HG03159 (cell line): Measurements from ENCODE around the gene AGBL4.

ENCODE experiments used
- ATAC-seq: cut with Tn5 transposase; IDR thresholded peaks from one replicate; pipeline ENCODE4 v1.9.1; 2021; ENCODE audit warnings: mild to moderate bottlenecking, moderate library complexity; ENCODE audit not compliant: unreplicated experiment

AGBL4 gene

DNA sequence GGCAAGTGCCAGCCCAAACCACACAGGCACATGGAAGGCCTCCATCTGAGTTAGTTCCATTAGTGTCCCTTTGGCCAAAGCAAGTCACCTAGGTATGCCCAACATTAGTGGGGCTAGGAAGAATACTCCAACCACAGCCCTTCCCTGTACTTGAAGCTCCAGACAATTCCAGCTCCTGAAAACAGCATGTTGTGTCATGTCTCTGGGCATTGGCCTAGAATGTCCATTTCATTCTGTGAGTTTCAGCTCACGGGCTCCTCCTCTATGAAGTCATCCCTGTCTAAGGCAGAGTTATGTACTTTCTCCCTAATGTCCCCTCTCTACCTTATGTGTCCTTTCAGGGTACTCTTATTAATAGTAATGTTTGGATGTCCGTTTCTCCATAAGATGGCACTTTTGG, 1455.3 kb downstream of the AGBL4 start:
- no peak for ATAC-seq

DNA sequence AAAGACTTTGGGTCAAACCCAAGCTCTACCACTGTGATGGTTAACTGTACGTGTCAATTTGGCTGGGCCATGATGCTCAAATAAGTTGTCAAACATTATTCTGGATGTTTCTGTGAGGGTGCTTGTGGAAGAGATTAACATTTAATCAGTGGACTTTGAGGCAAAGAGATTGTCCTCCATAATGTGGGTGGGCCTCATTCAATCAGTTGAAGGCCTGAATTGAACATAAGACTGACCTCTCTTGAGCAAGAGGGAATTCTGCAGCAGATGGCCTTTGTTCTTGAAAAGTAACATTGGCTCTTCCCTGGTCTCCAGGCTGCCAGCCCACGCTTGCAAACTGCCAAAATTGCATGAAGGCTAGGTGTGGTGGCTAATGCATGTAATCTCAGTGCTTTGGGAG, 1457.3 kb downstream of the AGBL4 start:
- no peak for ATAC-seq

DNA sequence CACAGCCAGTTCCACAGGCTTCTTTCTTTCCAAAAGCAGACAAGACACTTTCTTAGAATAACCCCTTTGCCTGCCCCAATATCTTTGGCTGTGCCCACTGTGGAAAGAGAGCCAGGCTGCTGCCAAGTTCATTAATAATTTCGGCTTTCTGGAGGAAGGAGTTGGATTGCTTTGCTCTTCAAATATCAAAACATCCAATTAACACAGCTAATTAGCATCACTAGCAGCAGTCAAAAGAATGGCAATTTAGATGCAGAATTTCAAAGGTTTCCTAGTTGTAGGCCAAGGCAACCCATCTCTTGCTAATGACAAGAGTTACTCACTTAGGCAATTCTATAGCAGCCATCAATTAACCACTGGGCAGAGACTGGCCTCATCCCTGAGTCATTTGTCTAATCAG, 1460.7 kb downstream of the AGBL4 start:
- no peak for ATAC-seq

DNA sequence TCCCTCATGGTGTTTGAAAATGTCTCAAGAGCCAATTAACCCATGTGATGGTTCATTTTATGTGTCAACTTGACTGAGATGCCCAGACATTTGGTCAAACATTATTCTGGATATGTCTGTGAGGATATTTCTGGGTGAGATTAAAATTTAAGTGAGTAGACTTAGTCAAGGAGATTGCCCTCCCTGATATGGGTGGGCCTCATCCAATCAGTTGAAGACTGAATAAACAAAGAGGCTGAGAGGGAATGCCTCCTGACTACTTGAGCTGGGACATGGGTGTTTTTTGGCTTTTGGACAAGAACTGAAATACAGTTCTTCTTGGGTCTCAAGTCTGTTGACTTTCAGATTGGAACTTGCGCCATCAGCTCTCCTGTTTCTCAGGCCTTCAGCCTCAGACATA, 1462.3 kb downstream of the AGBL4 start:
- no peak for ATAC-seq

DNA sequence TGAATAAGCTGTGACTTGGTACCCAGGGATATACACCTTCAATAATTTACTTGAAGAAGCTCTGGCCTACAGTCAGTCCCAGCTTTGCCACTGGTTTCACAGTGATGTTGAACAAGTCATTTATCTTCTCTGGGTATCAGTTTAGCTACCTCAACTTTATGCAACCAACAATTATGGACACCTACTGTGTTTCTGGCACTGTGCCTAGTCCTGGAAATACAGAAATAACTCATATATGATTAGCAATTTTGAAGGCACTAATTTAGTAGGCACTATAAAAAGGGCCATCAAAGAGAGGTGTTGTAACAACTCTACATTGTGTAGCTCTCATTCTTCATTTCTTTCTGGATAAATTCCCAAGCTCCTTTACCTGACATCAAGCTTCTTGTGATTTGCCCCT, 1463.2 kb downstream of the AGBL4 start:
- no peak for ATAC-seq

DNA sequence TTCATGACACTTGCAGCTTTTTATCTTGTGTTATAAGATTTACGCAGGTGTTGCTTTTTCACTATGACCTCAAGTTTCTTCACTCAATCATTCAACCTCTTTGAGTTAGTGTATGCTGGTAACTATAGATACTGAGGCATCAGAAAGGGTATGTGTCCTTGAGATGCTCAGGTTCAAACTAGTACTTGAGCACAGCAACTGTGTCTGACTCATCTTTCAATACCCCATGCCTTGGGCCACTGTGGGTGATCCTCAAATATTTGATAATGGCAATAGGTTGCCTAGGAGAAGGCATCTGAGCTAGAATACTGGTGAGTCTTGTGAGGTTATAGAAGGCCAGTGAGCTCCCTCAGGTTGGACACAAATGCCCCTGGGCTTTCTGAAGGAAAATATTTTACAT, 1463.6 kb downstream of the AGBL4 start:
- no peak for ATAC-seq

DNA sequence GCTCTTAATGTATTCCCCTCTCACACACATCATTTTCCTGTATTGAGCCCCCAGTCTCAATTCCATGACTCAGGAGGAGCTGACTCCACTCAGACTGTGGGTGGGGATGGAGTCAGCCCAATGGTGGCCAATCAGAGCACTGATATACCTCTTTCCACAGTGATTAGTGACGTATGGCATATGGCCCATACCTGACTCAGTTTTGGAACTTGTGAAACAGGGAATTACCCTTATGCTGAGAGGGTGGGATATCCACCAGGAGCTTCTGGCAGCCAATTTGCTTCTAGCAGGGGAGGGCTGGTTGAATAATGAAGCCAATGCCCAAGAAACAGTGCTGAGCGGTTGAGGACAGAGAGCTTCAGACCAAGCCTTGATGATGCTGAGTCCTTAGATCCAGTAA, 1465.4 kb downstream of the AGBL4 start:
- no peak for ATAC-seq

DNA sequence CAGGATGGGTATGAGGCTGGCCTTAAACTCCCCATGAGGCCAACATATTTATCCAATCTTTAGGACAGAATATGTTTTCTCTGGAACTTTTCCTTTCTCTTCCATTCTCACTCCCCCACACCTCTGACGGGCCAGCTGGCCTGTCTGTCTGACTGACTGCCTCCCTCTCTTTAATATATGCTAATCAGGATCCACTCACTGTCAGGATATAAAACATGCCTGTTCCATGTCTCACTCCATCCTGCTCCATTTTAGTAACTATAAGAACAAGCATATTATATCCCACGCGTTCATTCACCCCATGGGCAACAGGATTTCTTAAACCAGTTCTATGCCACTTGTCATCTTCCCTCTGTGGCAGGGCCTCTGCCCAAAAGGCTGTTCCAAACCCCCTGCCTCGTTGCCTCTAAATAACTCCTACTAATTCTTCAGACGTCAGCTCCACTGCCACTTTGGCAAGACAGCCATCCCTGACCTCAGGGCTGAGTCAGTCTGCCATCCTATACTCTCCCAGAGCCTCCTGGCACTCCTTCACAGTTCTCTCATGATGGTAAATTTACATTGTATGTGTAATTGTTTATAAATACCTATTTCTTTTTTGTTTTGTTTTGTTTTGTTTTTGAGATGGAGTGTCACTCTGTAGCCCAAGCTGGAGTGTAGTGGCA, 1467.4 kb downstream of the AGBL4 start:
- no peak for ATAC-seq

DNA sequence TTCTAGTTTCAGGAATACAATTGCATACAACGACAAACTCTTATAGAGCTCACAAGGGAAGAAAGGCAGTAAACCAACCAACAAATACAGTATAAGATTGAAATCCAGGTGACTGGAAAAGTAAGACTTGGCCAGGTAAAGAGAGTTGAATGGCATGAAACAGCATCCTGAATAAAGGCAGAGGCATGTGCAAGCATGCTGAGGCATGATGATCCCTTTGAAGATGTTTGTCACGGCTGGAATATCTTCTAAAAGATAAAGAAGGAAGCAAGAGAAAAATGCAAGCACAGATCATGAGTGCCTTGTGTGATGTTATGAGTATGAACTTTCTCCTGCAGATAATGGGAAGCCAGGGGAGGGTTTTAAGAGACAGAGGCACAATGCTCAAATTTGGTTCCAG, 1468.5 kb downstream of the AGBL4 start:
- ATAC-seq: no peak

DNA sequence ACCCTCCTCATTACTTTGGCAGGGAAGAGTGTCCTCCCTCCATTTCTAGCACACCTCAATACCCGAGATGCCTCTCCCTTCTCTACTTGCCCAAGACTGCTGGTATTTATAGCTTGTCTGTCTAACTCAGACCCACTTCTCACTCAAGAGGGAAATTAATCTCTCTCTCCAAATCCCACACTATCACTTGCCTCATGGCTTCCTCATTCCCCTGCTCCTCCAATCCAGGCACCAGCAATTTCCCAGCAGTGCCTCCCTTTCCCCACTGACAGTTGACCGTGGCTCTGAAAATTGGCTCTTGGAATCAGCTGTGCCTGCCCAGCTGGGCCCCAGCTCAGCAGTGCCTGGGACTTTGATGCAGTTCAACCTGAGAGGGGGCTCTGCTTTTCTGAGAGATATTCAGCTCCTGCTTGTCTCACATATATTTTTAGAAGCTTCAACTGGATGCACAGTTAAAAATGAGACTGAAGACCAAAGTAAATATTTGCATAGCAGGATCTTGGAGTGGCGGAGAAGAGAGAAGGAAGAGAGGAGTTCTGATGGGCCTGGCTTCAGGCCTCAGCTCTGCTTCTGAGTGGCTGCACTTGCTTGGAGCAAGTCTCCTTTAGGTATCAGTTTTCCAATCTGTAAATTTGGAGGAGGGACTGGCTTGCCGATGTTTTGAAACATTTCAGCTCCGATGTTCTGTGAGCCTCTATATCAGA, 1470.7 kb downstream of the AGBL4 start:
- ATAC-seq: no peak

DNA sequence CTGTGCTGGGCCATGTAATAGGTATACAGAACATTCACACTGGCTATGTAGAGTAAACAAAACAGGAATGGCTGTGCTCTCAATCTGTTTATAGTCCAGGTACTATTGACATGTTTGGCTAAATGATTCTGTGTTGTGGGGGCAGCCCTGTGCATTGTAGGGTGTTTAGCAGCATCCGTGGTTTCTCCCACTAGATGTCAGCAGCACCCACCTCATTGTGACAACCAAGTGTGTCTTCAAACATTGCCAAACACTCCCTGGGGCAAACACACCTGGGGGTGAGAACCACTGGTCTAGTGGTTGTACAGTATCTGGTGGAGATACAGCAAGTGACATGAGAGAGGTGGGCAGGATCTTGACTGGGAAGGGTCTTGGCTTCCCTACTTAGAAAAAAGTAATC, 1471.3 kb downstream of the AGBL4 start:
- ATAC-seq: peak; percentile 69

DNA sequence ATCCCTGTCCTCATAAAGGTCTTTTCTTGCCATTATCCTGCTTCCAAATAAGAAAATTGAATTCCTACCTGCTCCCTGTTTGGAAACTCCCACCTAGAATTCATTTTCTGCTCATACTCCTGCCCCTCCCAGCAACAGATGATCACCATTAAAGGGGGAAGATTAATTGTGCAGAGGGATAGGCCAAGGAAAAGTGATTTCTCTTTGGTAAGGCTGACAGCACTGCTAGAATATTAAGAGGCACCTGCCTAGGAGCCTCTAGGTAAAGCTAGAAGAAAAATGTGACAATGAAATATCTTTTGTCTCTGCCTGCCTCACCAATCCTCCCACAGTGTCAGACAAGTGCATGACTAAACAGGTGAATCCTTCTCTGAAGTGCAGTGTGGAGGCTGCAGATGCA, 1474.8 kb downstream of the AGBL4 start:
- ATAC-seq: no peak

DNA sequence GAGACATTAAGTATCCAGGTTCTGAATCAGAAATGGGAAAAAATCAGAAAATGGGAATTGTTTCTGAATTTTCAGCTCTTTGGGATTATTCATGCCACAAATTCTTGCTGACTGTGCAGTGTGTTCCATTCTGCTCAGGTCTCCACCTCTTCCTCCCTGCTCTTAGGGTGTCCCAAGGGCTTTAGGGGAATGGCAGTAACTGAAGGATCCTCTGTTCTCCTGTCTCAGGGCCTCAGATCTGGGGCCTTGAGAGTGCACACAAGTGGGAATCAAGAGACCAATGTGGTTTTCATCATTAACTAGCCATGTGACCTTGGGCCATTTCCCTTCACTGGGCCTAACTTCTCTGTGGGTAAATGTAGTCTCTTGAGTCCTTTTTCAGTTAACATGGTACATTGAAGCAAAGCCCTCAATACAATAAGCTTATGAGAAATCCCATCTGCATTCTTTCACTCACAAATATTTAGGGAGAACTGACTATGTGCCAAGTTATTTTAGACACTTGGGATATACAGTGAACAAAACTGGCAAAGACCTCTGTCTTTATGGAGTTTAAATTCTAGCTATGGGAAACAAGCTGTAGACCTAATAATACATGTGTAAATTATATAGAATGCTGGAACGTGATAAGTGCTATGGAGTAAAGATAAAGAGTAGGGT, 1476.1 kb downstream of the AGBL4 start:
- no peak for ATAC-seq

DNA sequence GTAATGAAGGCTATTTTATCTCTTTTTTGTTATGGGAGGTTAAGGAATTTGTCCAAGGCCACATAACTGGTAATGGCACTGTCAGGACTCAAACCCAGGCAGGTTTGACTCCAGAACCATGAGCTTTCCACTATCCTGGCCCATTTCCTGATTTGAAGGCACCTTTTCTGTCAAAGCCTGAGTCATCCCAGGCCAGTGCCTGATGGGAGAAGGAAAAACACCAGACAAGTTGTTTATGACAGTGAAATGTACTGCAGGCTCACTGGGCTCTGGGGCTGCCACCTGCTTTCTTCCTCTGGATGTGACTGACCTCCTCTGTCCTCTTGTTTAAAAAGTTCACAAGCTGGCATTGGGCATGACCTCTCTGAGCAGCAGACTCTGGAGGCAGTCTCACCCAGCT, 1479.9 kb downstream of the AGBL4 start:
- ATAC-seq: no peak

DNA sequence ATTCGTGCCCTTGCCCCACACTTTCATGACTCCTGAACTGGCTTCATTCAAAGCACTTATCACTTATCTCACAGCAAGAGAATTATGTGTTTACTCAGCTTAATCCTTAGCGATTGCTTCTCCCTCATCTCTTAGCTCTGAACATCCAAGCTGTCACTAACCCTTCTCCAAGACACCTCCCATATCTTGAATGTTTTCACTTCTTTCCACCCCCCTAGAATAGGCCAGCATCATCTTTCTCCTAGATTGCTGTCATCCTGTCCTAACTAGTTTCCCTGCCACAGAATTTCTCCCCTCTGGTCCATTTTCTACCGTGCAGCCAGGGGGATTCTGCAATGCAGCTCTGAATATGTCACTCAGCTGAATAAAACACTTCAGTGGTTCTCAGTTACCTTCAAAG, 1483.2 kb downstream of the AGBL4 start:
- no peak for ATAC-seq

DNA sequence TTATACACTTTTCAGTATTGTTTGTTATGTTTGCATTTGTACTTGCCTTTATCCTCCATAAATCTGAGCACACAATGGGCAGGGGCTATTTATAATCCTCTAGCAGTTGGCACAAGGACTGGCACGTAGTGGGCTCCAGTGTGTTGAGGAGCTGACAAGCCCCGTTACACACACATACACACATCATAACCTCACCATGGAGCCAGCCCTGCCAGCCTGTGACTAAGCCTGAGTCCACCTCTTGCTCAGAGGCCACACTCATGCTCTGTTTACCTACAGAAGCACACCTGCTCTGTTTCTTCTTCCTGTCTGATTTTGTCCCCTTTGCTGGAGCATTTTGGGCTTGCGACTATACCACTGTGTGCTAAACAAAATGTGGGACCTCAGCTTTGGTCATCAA, 1487.3 kb downstream of the AGBL4 start:
- ATAC-seq: no peak

DNA sequence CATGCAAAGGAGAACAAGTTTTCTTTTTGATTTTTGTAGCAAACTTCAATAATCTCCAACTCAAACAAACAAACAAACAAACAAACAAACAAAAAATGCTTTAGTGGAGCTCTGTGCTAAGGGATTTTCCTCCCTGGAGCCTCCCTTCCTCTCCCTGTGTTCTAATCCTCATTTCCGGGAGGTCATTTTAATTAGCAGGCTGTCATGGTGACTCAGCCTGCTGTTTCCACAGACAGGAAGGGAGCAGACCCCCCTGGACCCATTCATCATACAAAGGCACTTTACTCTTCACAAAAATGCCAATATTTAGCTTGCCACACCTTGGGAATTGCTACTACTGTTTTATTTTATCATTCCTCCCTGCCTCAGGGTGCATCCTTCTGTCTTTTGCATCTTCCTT, 1490.8 kb downstream of the AGBL4 start:
- no peak for ATAC-seq

DNA sequence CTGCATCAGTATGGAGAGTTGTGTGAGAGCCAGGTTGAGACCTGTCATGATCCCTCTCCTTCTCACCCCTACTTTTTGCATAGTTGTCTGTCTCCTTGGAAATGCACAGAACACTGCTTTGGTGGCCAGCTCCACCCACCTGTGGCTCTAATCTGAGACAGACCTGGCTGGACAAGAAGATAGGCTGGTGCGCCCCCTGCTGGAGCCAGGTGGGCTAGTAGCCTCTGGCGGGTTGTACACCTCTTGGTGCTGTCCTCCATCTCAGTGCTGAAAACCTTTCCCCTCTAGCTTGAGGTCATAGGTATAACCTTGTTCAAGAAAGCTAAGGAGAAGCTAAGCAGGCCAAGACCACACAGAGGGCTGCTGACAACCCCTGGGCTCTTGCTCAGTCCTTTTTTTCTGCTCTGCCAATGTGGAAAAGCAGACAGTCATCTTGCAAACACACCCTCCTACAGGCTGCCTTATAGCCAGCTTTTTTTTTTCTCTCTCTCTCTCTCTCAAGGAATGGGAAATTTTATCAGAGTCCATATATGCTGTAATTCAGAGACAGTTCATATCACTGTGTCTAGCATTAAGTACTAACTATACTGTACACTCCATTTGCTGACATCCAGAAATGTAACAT, 1492.9 kb downstream of the AGBL4 start:
- ATAC-seq: peak; percentile 95

DNA sequence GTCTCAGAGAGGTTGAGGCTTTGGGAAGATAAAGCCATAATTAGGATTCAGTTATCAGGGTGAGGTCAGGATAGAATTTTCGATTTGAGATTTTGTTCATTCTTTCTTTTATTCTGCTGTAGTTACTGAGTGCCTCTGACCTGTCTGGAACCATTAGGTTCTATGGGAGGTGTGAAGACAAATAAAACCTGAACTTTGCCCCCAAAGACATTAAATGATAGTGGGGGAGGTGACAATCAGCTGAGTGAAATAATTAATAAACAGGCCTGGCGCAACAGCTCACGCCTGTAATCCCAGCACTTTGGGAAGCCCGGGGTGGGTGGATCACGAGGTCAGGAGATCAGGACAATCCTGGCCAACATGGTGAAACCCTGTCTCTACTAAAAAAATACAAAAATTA, 1496.7 kb downstream of the AGBL4 start:
- no peak for ATAC-seq

DNA sequence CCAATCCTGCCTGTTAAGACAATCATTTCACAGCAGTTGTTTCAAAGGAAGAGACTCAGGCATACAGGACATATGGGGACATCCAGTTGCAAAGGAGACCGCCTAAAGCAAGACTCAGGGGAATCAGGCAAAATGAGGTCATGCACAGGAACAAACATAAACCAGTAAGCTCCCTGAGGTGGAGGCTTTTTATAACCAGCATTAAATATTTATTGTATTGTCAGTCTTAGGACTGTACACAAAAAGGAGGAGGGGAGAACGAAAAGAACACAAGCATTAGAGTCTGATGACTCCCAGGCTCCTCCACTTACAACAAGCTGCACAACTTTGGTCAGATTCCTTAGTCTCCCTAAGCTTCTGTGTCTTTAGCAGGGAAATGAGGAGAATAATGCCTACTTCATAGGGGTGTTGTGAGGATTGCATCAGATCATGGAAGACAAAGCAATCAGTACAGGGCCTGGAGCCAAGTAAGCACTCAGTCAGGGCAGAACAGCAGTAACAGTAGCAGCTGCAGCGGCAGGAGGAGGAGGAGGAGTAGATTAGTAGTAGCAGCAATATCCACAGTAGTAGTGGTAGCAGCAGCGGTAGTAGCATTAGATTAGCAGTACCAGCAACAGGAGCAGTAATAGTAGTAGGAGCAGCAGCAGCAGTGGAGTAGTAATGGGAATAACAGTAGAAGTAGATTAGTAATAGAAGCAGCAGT, 1497.6 kb downstream of the AGBL4 start:
- ATAC-seq: no peak

DNA sequence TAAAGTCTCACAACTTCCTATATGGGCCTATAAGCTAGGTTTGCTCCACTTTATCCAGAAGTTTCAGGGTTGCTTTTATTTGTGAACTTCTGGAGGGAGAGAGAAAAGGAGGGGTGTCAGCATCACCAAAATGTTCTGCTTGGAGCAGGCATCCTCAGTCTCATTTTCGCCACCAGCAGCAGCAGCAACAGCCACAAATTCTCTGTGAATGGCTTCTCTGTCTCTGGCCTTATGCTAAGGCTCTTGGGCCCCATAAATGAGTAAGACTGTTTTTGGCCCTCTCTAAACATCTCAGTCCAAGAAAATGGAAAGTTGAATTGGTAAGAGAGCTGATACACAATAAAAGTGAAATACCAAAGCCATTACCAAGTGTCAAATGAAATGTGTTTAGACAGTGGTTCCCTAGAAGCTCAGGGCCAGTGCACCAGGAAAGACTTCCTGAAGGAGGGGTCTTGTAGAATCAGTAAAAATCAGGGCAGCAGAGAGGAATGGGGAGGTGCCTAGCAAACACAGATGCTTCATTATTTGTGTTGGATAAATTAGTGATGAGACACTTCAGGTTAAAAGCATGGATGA, 1498.8 kb downstream of the AGBL4 start:
- ATAC-seq: no peak
